Hepatocyte (in vitro differentiated cells): ENCODE data around the gene CREB5.

Experiments used
- CTCF ChIP-seq: fragments of 200-600 bp; sonication (generic); IDR thresholded peaks from 2 replicates; pipeline ENCODE4 v1.5.1; 2016; ENCODE audit warnings: antibody characterized with exemption, mild to moderate bottlenecking; ENCODE audit not compliant: poor library complexity
- EZH2 ChIP-seq: fragments of 200-600 bp; sonication (generic); IDR thresholded peaks from 2 replicates; pipeline ENCODE4 v1.6.1; 2016; ENCODE audit warnings: antibody characterized with exemption, mild to moderate bottlenecking, borderline replicate concordance
- EZH2phosphoT487 ChIP-seq: fragments of 200-600 bp; sonication (generic); IDR thresholded peaks from one replicate; pipeline ENCODE4 v1.6.1; 2018; ENCODE audit warnings: antibody characterized with exemption, mild to moderate bottlenecking, low read depth, moderate library complexity; ENCODE audit not compliant: unreplicated experiment, severe bottlenecking

- TF ChIP-seq CTCF, result no peak
- no peak for TF ChIP-seq EZH2
- TF ChIP-seq EZH2phosphoT487, result no peak
These were observed 445.9 kb downstream of the CREB5 start for GRCh38 chr7:28858206-28858605.
